Measurements from ENCODE around the gene PHYKPL. TPM values are rescaled to one million over a fixed set of nuclear protein-coding genes. Genes with fewer than 3 reads are reported as not detected.

The PHYKPL gene
- total RNA-seq, 2 donors from 2014 or later, result 22.8 to 34.5 TPM

GRCh38 chr5:178196281-178196812 is 36.3 kb downstream of the PHYKPL start:
- no peaks in the 10 kb centered on the region for H3K9me3 ChIP-seq
- no peak overlapping the region for H3K4me3 ChIP-seq
- H3K27ac ChIP-seq, result no peak overlapping the region
- no peaks in the 10 kb centered on the region for H3K4me1 ChIP-seq
- no peaks in the 10 kb centered on the region for H3K27me3 ChIP-seq
- no peak for DNase-seq (ENCODE audit: low spot score)
- no peak for TF ChIP-seq CTCF (IDR thresholded peaks at IDR 0.05)
- no peaks in the 10 kb centered on the region for H3K36me3 ChIP-seq

- DNase-seq (ENCODE audit: low spot score), result no peak
- no peak overlapping the region for H3K4me3 ChIP-seq
- H3K27me3 ChIP-seq, result no peaks in the 10 kb centered on the region
- no peaks in the 10 kb centered on the region for H3K9me3 ChIP-seq
- H3K36me3 ChIP-seq, result no peaks in the 10 kb centered on the region
- no peak overlapping the region for H3K27ac ChIP-seq
- H3K4me1 ChIP-seq, result no peaks in the 10 kb centered on the region
- no peak for TF ChIP-seq CTCF (IDR thresholded peaks at IDR 0.05)
Observed at GRCh38 chr5:178194026-178194425, 38.6 kb downstream of the PHYKPL start.

- no peak overlapping the region for H3K4me3 ChIP-seq
- DNase-seq (ENCODE audit: low spot score), result no peak
- H3K4me1 ChIP-seq, result no peaks in the 10 kb centered on the region
- no peak for TF ChIP-seq CTCF (IDR thresholded peaks at IDR 0.05)
- no peak overlapping the region for H3K27ac ChIP-seq
- no peaks in the 10 kb centered on the region for H3K27me3 ChIP-seq
- no peaks in the 10 kb centered on the region for H3K36me3 ChIP-seq
- no peaks in the 10 kb centered on the region for H3K9me3 ChIP-seq
Observed at GRCh38 chr5:178193251-178193809, 39.3 kb downstream of the PHYKPL start.

- no peak for DNase-seq (ENCODE audit: low spot score)
- Histone ChIP-seq H3K36me3 (no peaks in the 10 kb centered on the region), H3K9me3 (no peaks in the 10 kb centered on the region), H3K4me3 (no peak overlapping the region), H3K27ac (no peak overlapping the region), H3K4me1 (no peaks in the 10 kb centered on the region), H3K27me3 (no peaks in the 10 kb centered on the region)
- TF ChIP-seq CTCF (IDR thresholded peaks at IDR 0.05), result no peak
Observed at GRCh38 chr5:178192787-178193186, 39.8 kb downstream of the PHYKPL start.

- Histone ChIP-seq H3K4me1 (no peaks in the 10 kb centered on the region), H3K9me3 (no peaks in the 10 kb centered on the region), H3K27me3 (no peaks in the 10 kb centered on the region), H3K4me3 (no peak overlapping the region), H3K27ac (no peak overlapping the region), H3K36me3 (no peaks in the 10 kb centered on the region)
- no peak for DNase-seq (ENCODE audit: low spot score)
- no peak for TF ChIP-seq CTCF (IDR thresholded peaks at IDR 0.05)
Observed at GRCh38 chr5:178192244-178192643, 40.4 kb downstream of the PHYKPL start.

GRCh38 chr5:178191661-178192060 is 40.9 kb downstream of the PHYKPL start:
- no peak overlapping the region for H3K27ac ChIP-seq
- H3K4me3 ChIP-seq, result no peak overlapping the region
- H3K9me3 ChIP-seq, result no peaks in the 10 kb centered on the region
- no peaks in the 10 kb centered on the region for H3K36me3 ChIP-seq
- DNase-seq (ENCODE audit: low spot score), result no peak
- no peak for TF ChIP-seq CTCF (IDR thresholded peaks at IDR 0.05)
- H3K27me3 ChIP-seq, result no peaks in the 10 kb centered on the region
- no peaks in the 10 kb centered on the region for H3K4me1 ChIP-seq

All from right atrium auricular region (tissue), 2 donors.